ENCODE results near the gene FRG2B.
A peak's percentile ranks its signal among the peaks of the same experiment; 100 is the strongest.
"Not testable (repeated sequence)": the region's sequence is repeated elsewhere in the genome, so short reads cannot be mapped to it uniquely, and the experiment has no call there.

FRG2B gene

GRCh38 chr10:133626695-133627094 lies at the start of gene FRG2B:
Gene FRG2B, minus strand, starts transcription at chr10:133626795. Its CDS starts 53 bp downstream, at chr10:133626742.
- not testable (repeated sequence) for H2AFZ ChIP-seq (ENCODE audit: low read depth, low read length); H3K9me3 ChIP-seq (ENCODE audit: low read length); H3K4me1 ChIP-seq (ENCODE audit: insufficient read depth, low read length); H3K36me3 ChIP-seq (ENCODE audit: insufficient read depth, low read length); H3K4me3 ChIP-seq (ENCODE audit: low read length); H3K27me3 ChIP-seq (ENCODE audit: insufficient read depth, low read length)

- not testable (repeated sequence) for H3K4me3 ChIP-seq (ENCODE audit: low read length); H3K27me3 ChIP-seq (ENCODE audit: insufficient read depth, low read length); H3K36me3 ChIP-seq (ENCODE audit: insufficient read depth, low read length); H3K9me3 ChIP-seq (ENCODE audit: low read length); H3K4me1 ChIP-seq (ENCODE audit: insufficient read depth, low read length); H2AFZ ChIP-seq (ENCODE audit: low read depth, low read length)
These were observed 40.9 kb upstream of the FRG2B start for GRCh38 chr10:133667446-133667845.

- not testable (repeated sequence) for H3K36me3 ChIP-seq (ENCODE audit: insufficient read depth, low read length); H3K4me3 ChIP-seq (ENCODE audit: low read length); H3K4me1 ChIP-seq (ENCODE audit: insufficient read depth, low read length); H3K27me3 ChIP-seq (ENCODE audit: insufficient read depth, low read length); H3K9me3 ChIP-seq (ENCODE audit: low read length); H2AFZ ChIP-seq (ENCODE audit: low read depth, low read length)
These were observed 37.1 kb upstream of the FRG2B start for GRCh38 chr10:133663544-133664160.

- not testable (repeated sequence) for H3K4me3 ChIP-seq (ENCODE audit: low read length); H3K9me3 ChIP-seq (ENCODE audit: low read length); H2AFZ ChIP-seq (ENCODE audit: low read depth, low read length); H3K4me1 ChIP-seq (ENCODE audit: insufficient read depth, low read length); H3K27me3 ChIP-seq (ENCODE audit: insufficient read depth, low read length); H3K36me3 ChIP-seq (ENCODE audit: insufficient read depth, low read length)
These were observed 34.5 kb upstream of the FRG2B start for GRCh38 chr10:133661122-133661521.

GRCh38 chr10:133660516-133660915 lies 33.9 kb upstream of the FRG2B start:
- not testable (repeated sequence) for H3K4me1 ChIP-seq (ENCODE audit: insufficient read depth, low read length); H3K4me3 ChIP-seq (ENCODE audit: low read length); H2AFZ ChIP-seq (ENCODE audit: low read depth, low read length); H3K9me3 ChIP-seq (ENCODE audit: low read length); H3K36me3 ChIP-seq (ENCODE audit: insufficient read depth, low read length); H3K27me3 ChIP-seq (ENCODE audit: insufficient read depth, low read length)

GRCh38 chr10:133657276-133657675 lies 30.7 kb upstream of the FRG2B start:
- H3K4me1 ChIP-seq (ENCODE audit: insufficient read depth, low read length); H3K9me3 ChIP-seq (ENCODE audit: low read length); H3K36me3 ChIP-seq (ENCODE audit: insufficient read depth, low read length); H3K4me3 ChIP-seq (ENCODE audit: low read length); H2AFZ ChIP-seq (ENCODE audit: low read depth, low read length); H3K27me3 ChIP-seq (ENCODE audit: insufficient read depth, low read length): not testable (repeated sequence)

GRCh38 chr10:133648872-133649455 lies 22.4 kb upstream of the FRG2B start:
- not testable (repeated sequence) for H3K27me3 ChIP-seq (ENCODE audit: insufficient read depth, low read length); H3K4me3 ChIP-seq (ENCODE audit: low read length); H3K36me3 ChIP-seq (ENCODE audit: insufficient read depth, low read length); H3K4me1 ChIP-seq (ENCODE audit: insufficient read depth, low read length); H3K9me3 ChIP-seq (ENCODE audit: low read length); H2AFZ ChIP-seq (ENCODE audit: low read depth, low read length)

- H2AFZ ChIP-seq (ENCODE audit: low read depth, low read length); H3K4me3 ChIP-seq (ENCODE audit: low read length); H3K27me3 ChIP-seq (ENCODE audit: insufficient read depth, low read length); H3K36me3 ChIP-seq (ENCODE audit: insufficient read depth, low read length); H3K4me1 ChIP-seq (ENCODE audit: insufficient read depth, low read length); H3K9me3 ChIP-seq (ENCODE audit: low read length): not testable (repeated sequence)
These were observed 20.6 kb upstream of the FRG2B start for GRCh38 chr10:133647075-133647748.

- H3K36me3 ChIP-seq (ENCODE audit: insufficient read depth, low read length); H3K9me3 ChIP-seq (ENCODE audit: low read length); H3K27me3 ChIP-seq (ENCODE audit: insufficient read depth, low read length); H3K4me1 ChIP-seq (ENCODE audit: insufficient read depth, low read length); H2AFZ ChIP-seq (ENCODE audit: low read depth, low read length): not testable (repeated sequence)
- peak overlapping the region; percentile 36 for H3K4me3 ChIP-seq (ENCODE audit: low read length)
These were observed 11.2 kb upstream of the FRG2B start for GRCh38 chr10:133637846-133638235.

- H3K4me3 ChIP-seq (ENCODE audit: low read length); H3K4me1 ChIP-seq (ENCODE audit: insufficient read depth, low read length); H2AFZ ChIP-seq (ENCODE audit: low read depth, low read length); H3K36me3 ChIP-seq (ENCODE audit: insufficient read depth, low read length); H3K27me3 ChIP-seq (ENCODE audit: insufficient read depth, low read length); H3K9me3 ChIP-seq (ENCODE audit: low read length): not testable (repeated sequence)
These were observed 10.7 kb upstream of the FRG2B start for GRCh38 chr10:133637202-133637845.

GRCh38 chr10:133630723-133631249 lies 4.2 kb upstream of the FRG2B start:
- H3K9me3 ChIP-seq (ENCODE audit: low read length); H2AFZ ChIP-seq (ENCODE audit: low read depth, low read length); H3K36me3 ChIP-seq (ENCODE audit: insufficient read depth, low read length); H3K4me1 ChIP-seq (ENCODE audit: insufficient read depth, low read length); H3K27me3 ChIP-seq (ENCODE audit: insufficient read depth, low read length); H3K4me3 ChIP-seq (ENCODE audit: low read length): not testable (repeated sequence)

GRCh38 chr10:133622544-133622943 lies 4.1 kb downstream of the FRG2B start:
- not testable (repeated sequence) for H3K4me1 ChIP-seq (ENCODE audit: insufficient read depth, low read length); H3K4me3 ChIP-seq (ENCODE audit: low read length); H3K36me3 ChIP-seq (ENCODE audit: insufficient read depth, low read length); H2AFZ ChIP-seq (ENCODE audit: low read depth, low read length); H3K9me3 ChIP-seq (ENCODE audit: low read length); H3K27me3 ChIP-seq (ENCODE audit: insufficient read depth, low read length)

GRCh38 chr10:133618851-133619250 lies 7.7 kb downstream of the FRG2B start:
- H3K4me3 ChIP-seq (ENCODE audit: low read length) = no peak overlapping the region

More at GRCh38 chr10:133618851-133619250, 7.7 kb downstream of the FRG2B start:
- Histone ChIP-seq H3K9me3 (ENCODE audit: low read length) (no peaks in the 10 kb centered on the region), H3K27me3 (ENCODE audit: insufficient read depth, low read length) (peaks cover 3% of the 10 kb centered on the region), H3K36me3 (ENCODE audit: insufficient read depth, low read length) (no peaks in the 10 kb centered on the region), H3K4me1 (ENCODE audit: insufficient read depth, low read length) (no peaks in the 10 kb centered on the region), H2AFZ (ENCODE audit: low read depth, low read length) (no peak overlapping the region)

Data from neuron (in vitro differentiated cells).